GM19324 (cell line): ENCODE measurements around the gene NPLOC4.

ENCODE experiments used
- ATAC-seq: cut with Tn5 transposase; IDR thresholded peaks from one replicate; pipeline ENCODE4 v1.9.1; 2021; ENCODE audit warnings: mild to moderate bottlenecking, moderate library complexity; ENCODE audit not compliant: unreplicated experiment, low FRiP score

NPLOC4 gene

GRCh38 chr17:81553018-81553615, 83.8 kb downstream of the NPLOC4 start:
- ATAC-seq = peak; percentile 30

GRCh38 chr17:81552244-81553017, 84.5 kb downstream of the NPLOC4 start, which contains the start of gene FAAP100:
Gene FAAP100, minus strand, starts transcription at chr17:81552353. Its CDS starts 23 bp downstream, at chr17:81552330.
- ATAC-seq = peak; percentile 53

GRCh38 chr17:81551458-81552243, 85.3 kb downstream of the NPLOC4 start:
- ATAC-seq = no peak

GRCh38 chr17:81550830-81551457, 86.0 kb downstream of the NPLOC4 start:
- ATAC-seq = no peak

- ATAC-seq = no peak
Observed at GRCh38 chr17:81550285-81550684, 86.6 kb downstream of the NPLOC4 start.

GRCh38 chr17:81549826-81550225, 87.1 kb downstream of the NPLOC4 start:
- ATAC-seq = no peak

GRCh38 chr17:81549031-81549557, 87.8 kb downstream of the NPLOC4 start:
- no peak for ATAC-seq

- no peak for ATAC-seq
Observed at GRCh38 chr17:81547614-81547982, 89.3 kb downstream of the NPLOC4 start.

GRCh38 chr17:81546906-81547613, 89.9 kb downstream of the NPLOC4 start:
- ATAC-seq = no peak

GRCh38 chr17:81545160-81545949, 91.6 kb downstream of the NPLOC4 start:
- ATAC-seq = no peak

- ATAC-seq = no peak
Observed at GRCh38 chr17:81544281-81544974, 92.5 kb downstream of the NPLOC4 start.

GRCh38 chr17:81543756-81544155, 93.2 kb downstream of the NPLOC4 start:
- ATAC-seq = no peak

- ATAC-seq = no peak
Observed at GRCh38 chr17:81543339-81543675, 93.6 kb downstream of the NPLOC4 start.

GRCh38 chr17:81542431-81543338, 94.2 kb downstream of the NPLOC4 start:
- ATAC-seq = no peak

GRCh38 chr17:81541123-81541522, 95.8 kb downstream of the NPLOC4 start:
- no peak for ATAC-seq

- no peak for ATAC-seq
Observed at GRCh38 chr17:81540676-81541027, 96.3 kb downstream of the NPLOC4 start.

GRCh38 chr17:81539961-81540675, 96.8 kb downstream of the NPLOC4 start:
- no peak for ATAC-seq
